B cell (primary cell): ENCODE data around the gene ZNF213. TPM values are rescaled to one million over a fixed set of nuclear protein-coding genes. Genes with fewer than 3 reads are reported as not detected.

Experiments used
- ATAC-seq: fragments of 200-7000 bp; cut with Tn5 transposase; one replicate; pipeline ENCODE4 v1.10.0; 2021; ENCODE audit warnings: low read depth, mild to moderate bottlenecking, moderate number of reproducible peaks, moderate library complexity
- CTCF ChIA-PET: fragments of 350-600 bp; sonication (Branson Sonifier 250); formaldehyde crosslinking; loops from one replicate; lab custom pipeline; 2021; ENCODE audit warnings: antibody characterized with exemption, inconsistent platforms; lab: Charles Lee
- POLR2A ChIA-PET: fragments of 350-600 bp; sonication (Branson Sonifier 250); formaldehyde crosslinking; loops from one replicate; lab custom pipeline; 2021; ENCODE audit warnings: antibody characterized with exemption; lab: Charles Lee
- DNase-seq: peaks from one replicate; pipeline ENCODE4 v3.0.0; 2013
- H2AFZ ChIP-seq: 2 replicates; pipeline ENCODE4 v1.6.1; 2012; ENCODE audit warnings: mild to moderate bottlenecking, low read depth, low read length; ENCODE audit not compliant: insufficient read depth, poor library complexity, severe bottlenecking
- H3K27ac ChIP-seq, 2 donors: 1 replicate in 1 of 2; 2 replicates in 1 of 2; pipeline ENCODE4 v1.5.1; 2012 to 2013; ENCODE audit warnings: low read length in 2 of 2, mild to moderate bottlenecking in 2 of 2, moderate library complexity in 1 of 2
- H3K27me3 ChIP-seq, 4 experiments: fragments of 200-600 bp in 1 of 4; sonication (generic) in 1 of 4; replicated peaks in 1 of 4; 1 replicate in 2 of 4; 2 replicates in 2 of 4; pipeline versions ENCODE4 v1.6.1 to v1.7.0; 2013 to 2016; ENCODE audit warnings: low read length in 3 of 4, mild to moderate bottlenecking in 2 of 4, mixed read lengths in 1 of 4, moderate library complexity in 1 of 4; ENCODE audit not compliant: insufficient read depth in 4 of 4, control insufficient read depth in 3 of 4; ENCODE audit errors: control extremely low read depth in 1 of 4
- H3K36me3 ChIP-seq, 2 experiments: replicated peaks in 1 of 2; 1 replicate in 1 of 2; 2 replicates in 1 of 2; pipeline versions ENCODE4 v1.6.1 to v1.7.1; 2013; ENCODE audit warnings: low read length in 1 of 2; ENCODE audit not compliant: insufficient read depth in 2 of 2, control insufficient read depth in 1 of 2; ENCODE audit errors: control extremely low read depth in 1 of 2, extremely low read depth in 1 of 2
- H3K4me1 ChIP-seq, 2 donors: fragments of 200-600 bp in 1 of 2; sonication (generic) in 1 of 2; 1 replicate in 1 of 2; 2 replicates in 1 of 2; pipeline versions ENCODE4 v1.5.1 to v1.6.1; 2013 to 2017; ENCODE audit warnings: low read length in 2 of 2; ENCODE audit not compliant: control insufficient read depth in 2 of 2, insufficient read depth in 2 of 2
- H3K4me2 ChIP-seq: replicated peaks from 2 replicates; pipeline ENCODE3; 2012; ENCODE audit warnings: mild to moderate bottlenecking, low read depth, low read length; ENCODE audit not compliant: poor library complexity, severe bottlenecking
- H3K4me3 ChIP-seq, 5 experiments: fragments of 200-600 bp in 1 of 5; sonication (generic) in 1 of 5; 1 replicate in 3 of 5; 2 replicates in 2 of 5; pipeline versions ENCODE4 v1.5.1 to v1.7.0; 2011 to 2016; ENCODE audit warnings: low read length in 4 of 5, mild to moderate bottlenecking in 4 of 5, low read depth in 2 of 5, control low read depth in 1 of 5, moderate library complexity in 1 of 5; ENCODE audit not compliant: insufficient read depth in 1 of 5; ENCODE audit errors: control extremely low read depth in 1 of 5, extremely low read depth in 1 of 5
- H3K79me2 ChIP-seq: fragments of 200-600 bp; sonication (generic); one replicate; pipeline ENCODE4 v1.6.0; 2016; ENCODE audit warnings: low read length; ENCODE audit not compliant: control insufficient read depth, insufficient read depth
- H3K9ac ChIP-seq: fragments of 200-600 bp; sonication (generic); 2 replicates; pipeline ENCODE4 v1.6.1; 2017; ENCODE audit warnings: mild to moderate bottlenecking, low read length, moderate library complexity
- H3K9me3 ChIP-seq, 3 donors: one replicate each; pipeline versions ENCODE4 v1.6.1 to v1.7.1; 2013; ENCODE audit warnings: low read length in 2 of 3; ENCODE audit not compliant: control insufficient read depth in 2 of 3, insufficient read depth in 1 of 3; ENCODE audit errors: control extremely low read depth in 1 of 3
- H4K20me1 ChIP-seq: 2 replicates; pipeline ENCODE4 v1.6.0; 2012; ENCODE audit warnings: mild to moderate bottlenecking, low read length; ENCODE audit not compliant: insufficient read depth, control insufficient read depth, poor library complexity, severe bottlenecking
- H3K27ac Mint-ChIP-seq: one replicate; pipeline ENCODE4 v1.8.0; 2021; ENCODE audit warnings: mixed read lengths
- H3K27me3 Mint-ChIP-seq: one replicate; pipeline ENCODE4 v1.8.0; 2021; ENCODE audit warnings: mixed read lengths
- H3K4me1 Mint-ChIP-seq: one replicate; pipeline ENCODE4 v1.8.0; 2021; ENCODE audit warnings: mixed read lengths
- H3K4me3 Mint-ChIP-seq: one replicate; pipeline ENCODE4 v1.8.0; 2021; ENCODE audit warnings: mixed read lengths
- H3K9me3 Mint-ChIP-seq: one replicate; pipeline ENCODE4 v1.8.0; 2022; ENCODE audit warnings: mixed read lengths; ENCODE audit not compliant: insufficient read depth
- EZH2 ChIP-seq: IDR thresholded peaks from 2 replicates; pipeline ENCODE4 v1.6.1; 2012; ENCODE audit warnings: borderline replicate concordance, low read depth, mild to moderate bottlenecking, moderate library complexity, low read length; ENCODE audit not compliant: insufficient read depth, poor library complexity, severe bottlenecking
- WGBS: methylation state at CpG from one replicate; pipeline ENCODE4 v1.1.5; 2013; ENCODE audit warnings: missing lambda C conversion rate; ENCODE audit not compliant: insufficient coverage; 5-methylcytosine and 5-hydroxymethylcytosine counted together
- intact Hi-C: fragments of 100-400 bp; cut with micrococcal nuclease; formaldehyde crosslinking; loops from one replicate; pipeline ENCODE4 v1.10.0; 2022
- polyA plus RNA-seq: library from polyadenylated mRNA; depleted of rRNA; stranded (reverse); fragments of >200 nt; gene quantifications from 2 replicates; pipeline ENCODE4 v1.2.3, GENCODE V29; 2012
- total RNA-seq, 2 donors: library from RNA; stranded (reverse); fragments of 120-200 nt in 1 of 2; gene quantifications; 1 replicate in 1 of 2; 2 replicates in 1 of 2; pipeline versions ENCODE4 v1.2.3 to v1.2.4, GENCODE V29; 2013 to 2022
- TF ChIP-seq, protein P1 (sequence below): fragments of 200-600 bp; IDR thresholded peaks from one replicate; pipeline ENCODE4 v1.8.0; 2022; ENCODE audit warnings: antibody characterized with exemption, mild to moderate bottlenecking

The ZNF213 gene
- total and polyA plus RNA-seq, 2 donors (not counting 1 experiment from before 2014, with no cell fraction given): 1.4 to 7.2 TPM

DNA sequence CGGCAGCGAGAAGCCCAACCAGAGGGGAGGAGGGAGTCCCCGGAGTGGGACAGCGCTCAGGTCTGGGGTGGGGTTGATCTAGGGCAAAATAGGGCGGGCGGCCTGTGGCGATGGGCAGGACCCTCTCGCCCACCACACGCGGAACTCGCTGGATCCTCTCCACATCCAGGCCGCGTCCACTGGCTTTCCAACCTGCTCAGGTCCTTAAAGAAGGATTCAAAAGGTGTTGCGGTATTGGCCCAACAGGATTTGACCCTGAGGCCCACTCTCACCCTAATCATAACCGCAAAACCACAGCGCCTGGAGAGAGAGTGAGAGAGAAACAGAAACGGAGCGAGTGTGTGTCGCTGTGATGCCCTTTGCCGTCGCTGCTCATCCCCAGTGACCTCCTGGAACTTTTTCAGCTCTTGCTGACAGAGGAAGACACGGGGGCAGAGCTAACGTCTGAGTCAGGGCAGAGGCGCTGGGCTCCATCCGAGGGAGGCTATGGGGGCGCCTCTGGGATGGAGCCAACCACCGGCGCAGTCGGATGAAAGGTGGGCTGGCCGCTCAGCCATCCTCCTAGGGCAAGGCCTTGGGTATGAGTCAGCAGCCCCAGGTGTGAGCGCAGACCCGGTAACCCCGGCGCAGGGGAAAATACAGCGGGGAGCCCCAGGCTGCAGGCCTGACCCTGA is 36.5 kb downstream of the ZNF213 start:
- Mint-ChIP-seq H3K27ac (peak overlapping the region; percentile 71), H3K4me1 (peaks cover 29% of the 10 kb centered on the region), H3K27me3 (peaks cover 54% of the 10 kb centered on the region), H3K9me3 (no peaks in the 10 kb centered on the region), H3K4me3 (peak overlapping the region; percentile 84)
- Histone ChIP-seq H3K27ac (no peak overlapping the region), H4K20me1 (no peaks in the 10 kb centered on the region), H3K4me3 (peak overlapping the region in 4 of 5 experiments; percentile 1 to 41 (median 25)), H3K4me1 (peaks cover 40 to 47% of the 10 kb centered on the region in 2 donors), H3K9me3 (peaks cover 0 to 49% (median 0%) of the 10 kb centered on the region in 3 donors), H3K36me3 (no peaks in the 10 kb centered on the region), H3K9ac (peak overlapping the region; percentile 49), H3K27me3 (peaks cover 0 to 76% (median 52%) of the 10 kb centered on the region in 4 experiments), H3K4me2 (peak overlapping the region; percentile 66), H2AFZ (peak overlapping the region; percentile 60), H3K79me2 (no peaks in the 10 kb centered on the region)
- 2% methylated on average over 28 of the region's 35 CpGs for WGBS
- ATAC-seq (peak; percentile 64), DNase-seq (peak; percentile 65)
- ChIA-PET CTCF (interaction anchor here (0.6 to 1.9 kb wide), 6 partner anchors 70 to 236 kb away, joined by 3 to 7 read pairs (median 3); no protein-coding TSS in a partner anchor), POLR2A (interaction anchor here (0.7 to 1.1 kb wide), 3 partner anchors 13 to 112 kb away, joined by 3 to 5 read pairs (median 4); no protein-coding TSS in a partner anchor)
- peak; percentile 72 for TF ChIP-seq EZH2
- TF ChIP-seq, protein P1, sequence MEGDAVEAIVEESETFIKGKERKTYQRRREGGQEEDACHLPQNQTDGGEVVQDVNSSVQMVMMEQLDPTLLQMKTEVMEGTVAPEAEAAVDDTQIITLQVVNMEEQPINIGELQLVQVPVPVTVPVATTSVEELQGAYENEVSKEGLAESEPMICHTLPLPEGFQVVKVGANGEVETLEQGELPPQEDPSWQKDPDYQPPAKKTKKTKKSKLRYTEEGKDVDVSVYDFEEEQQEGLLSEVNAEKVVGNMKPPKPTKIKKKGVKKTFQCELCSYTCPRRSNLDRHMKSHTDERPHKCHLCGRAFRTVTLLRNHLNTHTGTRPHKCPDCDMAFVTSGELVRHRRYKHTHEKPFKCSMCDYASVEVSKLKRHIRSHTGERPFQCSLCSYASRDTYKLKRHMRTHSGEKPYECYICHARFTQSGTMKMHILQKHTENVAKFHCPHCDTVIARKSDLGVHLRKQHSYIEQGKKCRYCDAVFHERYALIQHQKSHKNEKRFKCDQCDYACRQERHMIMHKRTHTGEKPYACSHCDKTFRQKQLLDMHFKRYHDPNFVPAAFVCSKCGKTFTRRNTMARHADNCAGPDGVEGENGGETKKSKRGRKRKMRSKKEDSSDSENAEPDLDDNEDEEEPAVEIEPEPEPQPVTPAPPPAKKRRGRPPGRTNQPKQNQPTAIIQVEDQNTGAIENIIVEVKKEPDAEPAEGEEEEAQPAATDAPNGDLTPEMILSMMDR: no peak
- intact Hi-C loops: loop anchor here (1.0 to 5.0 kb wide), 2 partner anchors 19 to 124 kb away; partner anchors contain the start of gene MMP25
